AG04449 (cell line): ENCODE data around the gene RBBP5.
A peak's percentile ranks its signal among the peaks of the same experiment; 100 is the strongest.

ENCODE experiments used
- CTCF ChIA-PET: fragments of 350-600 bp; formaldehyde crosslinking; extraction: SDS; loops from one replicate; lab custom pipeline; 2021; ENCODE audit warnings: antibody characterized with exemption; lab: Yijun Ruan, JAX
- POLR2A ChIA-PET: fragments of 400-600, 350-600 bp; formaldehyde crosslinking; extraction: SDS; loops from one replicate; lab custom pipeline; 2020; ENCODE audit warnings: antibody characterized with exemption, inconsistent platforms; lab: Yijun Ruan, JAX
- DNase-seq: peaks from one replicate; pipeline ENCODE4 v3.0.0-alpha.2; 2010; ENCODE audit warnings: low read depth, low spot score
- H3K4me3 ChIP-seq: 2 replicates; pipeline ENCODE4 v1.5.1; 2011; ENCODE audit warnings: low read depth, mild to moderate bottlenecking, control low read depth, low read length
- CTCF ChIP-seq: IDR thresholded peaks from one replicate; pipeline ENCODE4 v1.5.1; 2011; ENCODE audit warnings: mild to moderate bottlenecking, moderate library complexity, low read length, control low read depth, inconsistent platforms; ENCODE audit not compliant: insufficient read depth; ENCODE audit errors: missing control alignments

RBBP5 gene, protein sequence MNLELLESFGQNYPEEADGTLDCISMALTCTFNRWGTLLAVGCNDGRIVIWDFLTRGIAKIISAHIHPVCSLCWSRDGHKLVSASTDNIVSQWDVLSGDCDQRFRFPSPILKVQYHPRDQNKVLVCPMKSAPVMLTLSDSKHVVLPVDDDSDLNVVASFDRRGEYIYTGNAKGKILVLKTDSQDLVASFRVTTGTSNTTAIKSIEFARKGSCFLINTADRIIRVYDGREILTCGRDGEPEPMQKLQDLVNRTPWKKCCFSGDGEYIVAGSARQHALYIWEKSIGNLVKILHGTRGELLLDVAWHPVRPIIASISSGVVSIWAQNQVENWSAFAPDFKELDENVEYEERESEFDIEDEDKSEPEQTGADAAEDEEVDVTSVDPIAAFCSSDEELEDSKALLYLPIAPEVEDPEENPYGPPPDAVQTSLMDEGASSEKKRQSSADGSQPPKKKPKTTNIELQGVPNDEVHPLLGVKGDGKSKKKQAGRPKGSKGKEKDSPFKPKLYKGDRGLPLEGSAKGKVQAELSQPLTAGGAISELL

GRCh38 chr1:205121660-205122488, at the start of gene RBBP5:
Gene RBBP5, minus strand, starts transcription at chr1:205121978. Its CDS starts 105 bp downstream, at chr1:205121873.
- H3K4me3 ChIP-seq = peak within 1 kb of the TSS; percentile 99
- peak; percentile 88 for TF ChIP-seq CTCF
- ChIA-PET POLR2A (interaction anchor here (0.7 to 1.3 kb wide), 14 partner anchors 10 to 134 kb away, joined by 3 to 6 read pairs (median 4); no protein-coding TSS in a partner anchor), CTCF (interaction anchor here (0.7 to 16.9 kb wide), 25 partner anchors 9 to 146 kb away, joined by 3 to 239 read pairs (median 5); partner anchors contain the start of gene TMCC2)
- peak; percentile 94 for DNase-seq

- no peak for DNase-seq
- H3K4me3 ChIP-seq = no peak overlapping the region
- ChIA-PET CTCF (interaction anchor here (0.9 to 1.0 kb wide), 2 partner anchors 20 to 30 kb away, joined by 3 to 4 read pairs; no protein-coding TSS in a partner anchor), POLR2A (no interaction called here)
- TF ChIP-seq CTCF = no peak
Measured at GRCh38 chr1:205171369-205171768, 49.6 kb upstream of the RBBP5 start.

DNA sequence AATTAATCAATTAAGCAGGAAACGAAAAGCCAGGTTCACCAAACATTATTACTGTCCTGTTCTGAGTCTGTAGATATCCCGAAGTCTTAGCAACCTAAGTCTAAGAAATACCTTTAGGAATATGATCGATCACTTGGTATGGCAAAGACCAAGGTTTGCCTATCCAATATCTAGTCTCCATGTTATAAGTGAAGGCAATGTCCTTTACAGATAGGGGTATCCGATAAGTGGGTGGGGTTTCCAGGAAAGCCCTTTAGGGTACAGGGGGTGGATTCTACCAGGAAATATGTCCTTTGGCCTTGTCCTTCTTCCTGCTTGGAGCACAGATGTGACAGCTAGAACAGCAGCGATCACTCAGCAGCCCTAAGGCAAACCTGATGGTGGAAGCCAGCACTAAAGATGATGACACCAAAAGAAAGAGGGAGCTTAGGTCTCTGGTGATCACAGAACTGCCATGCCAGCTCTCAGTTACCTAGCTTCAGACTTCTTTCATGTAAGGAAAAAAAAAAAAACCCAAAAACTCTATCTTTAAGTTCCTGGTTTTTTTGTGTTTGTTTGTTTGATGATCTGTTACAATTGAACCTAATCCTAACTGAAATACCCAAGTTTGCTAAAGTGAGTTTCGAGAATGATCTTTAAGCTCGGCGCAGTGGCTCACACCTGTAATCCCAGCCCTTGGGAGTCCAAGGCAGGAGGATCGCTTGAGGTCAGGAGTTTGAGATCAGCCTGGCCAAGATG, 48.9 kb upstream of the RBBP5 start:
- TF ChIP-seq CTCF = no peak
- ChIA-PET POLR2A (no interaction called here), CTCF (interaction anchor here (0.9 to 1.3 kb wide), 3 partner anchors 19 to 29 kb away, joined by 3 to 4 read pairs (median 3); no protein-coding TSS in a partner anchor)
- H3K4me3 ChIP-seq = no peak overlapping the region
- DNase-seq = no peak

DNA sequence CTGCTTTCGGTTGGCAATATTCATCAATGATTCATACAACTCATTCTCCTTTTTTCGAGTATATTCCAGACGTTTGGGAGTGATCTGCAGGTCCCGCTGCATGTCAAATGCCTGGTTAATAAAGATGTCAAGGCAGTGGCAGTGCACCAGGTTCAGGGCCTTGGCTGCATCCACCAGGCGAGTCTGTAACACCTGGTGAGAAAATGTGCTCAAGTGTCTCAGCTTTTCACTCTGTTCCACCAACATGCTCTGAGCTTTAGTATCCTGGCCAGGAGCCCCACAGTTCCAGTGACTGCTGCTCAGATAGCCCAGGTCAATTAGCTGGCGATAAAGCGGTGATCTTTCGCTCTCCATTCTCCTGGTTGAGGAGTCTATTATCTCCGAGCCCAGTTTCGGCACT, 47.5 kb upstream of the RBBP5 start:
- CTCF ChIA-PET = interaction anchor here (1.3 to 1.6 kb wide), 2 partner anchors 22 to 28 kb away, joined by 3 to 7 read pairs; no protein-coding TSS in a partner anchor
- DNase-seq = no peak
- H3K4me3 ChIP-seq = no peak overlapping the region
- no peak for TF ChIP-seq CTCF
- POLR2A ChIA-PET = no interaction called here

DNA sequence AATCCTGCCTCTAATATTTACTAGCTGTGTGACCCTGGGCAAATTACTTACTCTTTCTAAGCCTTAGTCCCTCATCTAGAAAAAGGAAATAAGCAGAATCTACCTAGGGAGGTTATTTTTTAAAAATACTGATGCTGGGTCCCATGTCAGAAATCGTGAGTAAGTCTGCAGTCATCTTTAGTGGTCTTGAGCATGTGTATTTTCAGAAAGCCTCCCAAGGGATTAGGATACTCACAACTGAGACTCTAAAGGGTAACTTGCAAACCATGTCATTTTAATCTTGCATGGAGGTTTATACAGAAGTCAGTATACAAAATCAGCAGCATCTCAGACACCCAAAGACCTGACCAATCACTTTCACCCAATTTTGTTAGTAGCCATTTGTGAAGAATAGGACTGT, 46.5 kb upstream of the RBBP5 start:
- no peak for DNase-seq
- ChIA-PET POLR2A (no interaction called here), CTCF (interaction anchor here (0.7 to 1.6 kb wide), 3 partner anchors 21 to 88 kb away, joined by 3 to 7 read pairs (median 3); no protein-coding TSS in a partner anchor)
- H3K4me3 ChIP-seq = no peak overlapping the region
- TF ChIP-seq CTCF = no peak
